IPS DF 6.9 (cell line): ENCODE results near the gene ATXN7.

Source experiments
- DNase-seq: peaks from one replicate; pipeline ENCODE4 v3.0.0-alpha.2; 2013; ENCODE audit warnings: low read depth, low spot score
- H3K27ac ChIP-seq: one replicate; pipeline ENCODE4 v1.5.1; 2013; ENCODE audit warnings: low read length, control low read depth
- H3K27me3 ChIP-seq: 2 replicates; pipeline ENCODE4 v1.6.1; 2013; ENCODE audit warnings: mild to moderate bottlenecking, low read length; ENCODE audit not compliant: control insufficient read depth, insufficient read depth
- H3K36me3 ChIP-seq: 2 replicates; pipeline ENCODE4 v1.6.1; 2013; ENCODE audit warnings: low read length; ENCODE audit not compliant: control insufficient read depth, insufficient read depth
- H3K4me1 ChIP-seq: 2 replicates; pipeline ENCODE4 v1.6.1; 2013; ENCODE audit warnings: low read length; ENCODE audit not compliant: control insufficient read depth, insufficient read depth
- H3K4me3 ChIP-seq: 2 replicates; pipeline ENCODE4 v1.5.1; 2013; ENCODE audit warnings: mild to moderate bottlenecking, low read length
- H3K9me3 ChIP-seq: 2 replicates; pipeline ENCODE4 v1.6.1; 2013; ENCODE audit warnings: low read length, inconsistent platforms; ENCODE audit not compliant: control insufficient read depth, insufficient read depth
- WGBS: extraction: QIAGEN DNeasy Blood & Tissue Kit; methylation state at CpG from one replicate; pipeline ENCODE4 v1.1.7; 2013; ENCODE audit warnings: mixed read lengths, missing lambda C conversion rate; ENCODE audit not compliant: insufficient read length, insufficient coverage; 5-methylcytosine and 5-hydroxymethylcytosine counted together

The ATXN7 gene

DNA sequence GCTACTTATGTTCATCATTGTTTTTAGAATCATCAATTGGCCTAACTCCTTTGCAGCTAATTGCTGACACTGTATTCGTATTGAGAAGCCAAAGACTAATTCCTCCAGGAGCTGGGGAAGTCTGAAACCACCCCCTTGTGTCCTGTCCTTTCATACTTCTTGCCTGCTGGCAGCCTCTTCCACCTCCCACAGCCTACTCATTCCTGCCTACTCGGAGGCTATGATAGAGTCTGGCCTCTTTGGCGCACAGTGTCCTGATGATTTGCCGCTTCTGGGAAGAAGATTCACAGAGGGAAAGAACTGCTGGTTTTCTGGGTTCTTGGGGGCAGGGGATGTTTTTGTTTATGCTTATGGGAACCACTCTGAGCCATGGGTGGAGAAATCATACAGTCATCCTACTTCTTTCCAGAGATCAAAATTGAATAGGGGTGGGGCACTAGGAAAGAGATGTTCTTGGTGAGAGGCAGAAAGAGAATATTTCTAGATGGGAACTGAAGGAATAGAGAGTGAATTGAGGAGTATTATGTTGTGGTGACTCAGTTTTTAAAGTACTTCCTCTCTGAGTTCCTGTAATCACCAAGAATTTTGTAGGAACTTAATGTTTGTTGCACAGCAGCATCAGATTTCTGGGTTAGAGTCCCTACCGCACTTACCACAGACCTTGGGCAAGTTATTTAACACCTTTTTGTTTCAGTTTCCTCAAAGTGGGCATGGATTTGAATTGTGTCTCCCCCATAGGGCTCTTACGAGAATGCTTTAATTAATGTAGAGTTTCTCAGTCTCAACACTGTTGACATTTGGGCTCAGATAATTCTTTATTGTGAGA is 70.6 kb downstream of the ATXN7 start:
- Histone ChIP-seq H3K27me3 (no peaks in the 10 kb centered on the region), H3K27ac (no peak overlapping the region), H3K4me1 (no peaks in the 10 kb centered on the region), H3K9me3 (no peaks in the 10 kb centered on the region), H3K4me3 (no peak overlapping the region), H3K36me3 (no peaks in the 10 kb centered on the region)
- no CpG with 5 or more reads among the region's 6 CpGs for WGBS
- no peak for DNase-seq

DNA sequence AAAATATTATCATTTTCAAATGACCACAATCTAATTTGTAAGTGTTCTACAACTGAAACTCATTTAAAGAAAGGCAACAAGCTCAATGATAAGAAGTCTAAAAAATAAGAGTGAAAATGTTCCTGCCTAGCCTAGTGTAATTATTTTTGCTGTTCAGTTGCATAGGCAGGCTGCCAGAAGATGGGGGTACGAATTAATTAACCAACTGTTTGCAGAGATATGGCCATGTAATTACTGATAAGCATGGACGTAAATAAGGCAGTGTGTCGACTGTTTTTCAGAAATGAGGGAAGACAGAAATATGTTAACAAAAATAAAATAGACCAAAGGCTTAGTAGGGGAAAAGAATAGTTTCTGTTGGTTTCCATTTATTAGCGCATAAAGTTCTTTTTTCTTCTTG is 73.3 kb downstream of the ATXN7 start:
- Histone ChIP-seq H3K36me3 (no peaks in the 10 kb centered on the region), H3K4me1 (no peaks in the 10 kb centered on the region), H3K4me3 (no peak overlapping the region), H3K27me3 (no peaks in the 10 kb centered on the region), H3K27ac (no peak overlapping the region), H3K9me3 (no peaks in the 10 kb centered on the region)
- no peak for DNase-seq
- WGBS: no CpG with 5 or more reads among the region's 4 CpGs

DNA sequence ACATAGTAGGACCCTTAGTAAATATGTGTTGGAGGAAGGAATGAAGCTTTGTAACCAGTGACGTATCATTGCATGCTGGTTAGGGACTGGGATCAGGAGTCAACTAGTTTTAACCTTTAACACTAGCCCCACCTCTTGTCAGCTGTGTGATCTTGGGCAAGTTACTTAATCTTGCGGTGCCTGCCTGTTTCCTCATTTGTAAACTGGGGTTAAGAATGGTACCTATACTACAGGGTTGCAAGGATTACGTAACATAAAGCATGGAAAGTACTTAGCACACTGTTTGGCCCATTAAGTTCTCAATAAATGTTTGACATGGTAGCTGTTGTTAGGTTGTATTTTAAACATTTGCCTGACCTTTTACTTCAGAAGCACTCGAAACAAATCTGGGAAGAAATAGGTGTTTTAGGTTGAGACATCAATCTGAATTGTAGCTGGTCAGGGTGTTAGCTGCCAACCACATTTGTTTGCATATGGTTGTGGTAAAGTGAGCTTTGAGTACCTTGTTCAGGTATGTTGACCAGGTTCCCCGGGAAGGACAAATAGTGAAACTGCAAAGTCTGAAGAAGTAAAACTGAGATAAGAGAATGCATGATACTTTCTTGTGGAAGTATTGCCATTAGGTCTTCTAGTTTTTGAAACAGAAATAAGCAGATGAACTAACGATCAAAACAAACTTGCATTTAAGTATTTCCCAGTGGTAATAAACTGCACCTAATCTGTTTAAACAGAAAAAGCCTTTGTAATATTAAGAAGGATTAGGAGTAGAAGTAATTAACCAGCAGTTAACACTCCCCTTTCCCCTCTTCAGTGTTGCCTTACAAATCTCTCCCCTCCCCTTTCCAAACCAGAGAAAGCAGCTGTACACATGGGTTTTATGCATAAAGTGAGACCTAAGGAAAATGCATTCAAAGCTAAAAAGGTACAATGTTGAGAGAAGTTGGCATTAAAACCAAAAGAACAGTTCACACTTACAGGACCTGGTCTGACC is 74.3 kb downstream of the ATXN7 start:
- WGBS: no CpG with 5 or more reads among the region's 6 CpGs
- Histone ChIP-seq H3K36me3 (no peaks in the 10 kb centered on the region), H3K9me3 (no peaks in the 10 kb centered on the region), H3K27ac (no peak overlapping the region), H3K27me3 (no peaks in the 10 kb centered on the region), H3K4me1 (no peaks in the 10 kb centered on the region), H3K4me3 (no peak overlapping the region)
- no peak for DNase-seq

DNA sequence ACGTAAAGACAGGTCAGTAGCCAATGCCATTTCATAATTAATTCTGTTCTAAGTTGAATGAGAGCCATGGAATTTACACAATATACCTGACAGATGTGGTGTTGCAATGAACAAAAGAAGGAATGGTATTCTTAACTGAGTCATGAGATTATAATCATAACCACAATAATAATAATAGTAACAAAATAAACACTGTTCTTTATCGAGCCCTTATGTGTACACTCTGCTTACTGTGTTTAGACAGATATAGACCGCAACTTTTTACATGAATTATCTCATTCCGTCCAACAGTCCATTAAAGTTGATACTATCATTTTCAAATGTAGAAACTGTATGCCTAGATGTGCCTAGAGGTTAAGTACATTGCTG is 76.7 kb downstream of the ATXN7 start:
- Histone ChIP-seq H3K36me3 (no peaks in the 10 kb centered on the region), H3K27ac (no peak overlapping the region), H3K4me1 (no peaks in the 10 kb centered on the region), H3K9me3 (no peaks in the 10 kb centered on the region), H3K4me3 (no peak overlapping the region), H3K27me3 (no peaks in the 10 kb centered on the region)
- WGBS: no CpG with 5 or more reads among the region's 4 CpGs
- no peak for DNase-seq

DNA sequence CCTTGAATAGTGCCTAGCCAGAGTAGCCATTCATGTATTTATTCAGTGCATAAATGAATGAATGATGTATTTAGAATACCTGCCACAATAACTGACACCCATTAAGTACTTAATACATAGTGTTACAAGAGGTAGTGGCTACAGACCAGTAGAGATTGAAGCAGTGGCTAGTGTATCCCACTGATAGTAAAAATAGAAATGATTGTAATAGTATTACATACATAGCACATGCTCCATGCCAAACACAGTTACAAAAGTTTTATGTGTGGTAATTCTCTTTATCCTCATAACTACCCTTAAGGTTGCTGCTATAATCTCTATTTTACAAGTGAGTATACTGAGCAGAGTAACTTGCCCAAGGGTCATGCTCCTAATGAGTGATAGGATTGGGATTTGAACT is 78.9 kb downstream of the ATXN7 start:
- Histone ChIP-seq H3K27me3 (no peaks in the 10 kb centered on the region), H3K4me1 (no peaks in the 10 kb centered on the region), H3K9me3 (no peaks in the 10 kb centered on the region), H3K36me3 (no peaks in the 10 kb centered on the region), H3K27ac (no peak overlapping the region), H3K4me3 (no peak overlapping the region)
- DNase-seq: no peak

DNA sequence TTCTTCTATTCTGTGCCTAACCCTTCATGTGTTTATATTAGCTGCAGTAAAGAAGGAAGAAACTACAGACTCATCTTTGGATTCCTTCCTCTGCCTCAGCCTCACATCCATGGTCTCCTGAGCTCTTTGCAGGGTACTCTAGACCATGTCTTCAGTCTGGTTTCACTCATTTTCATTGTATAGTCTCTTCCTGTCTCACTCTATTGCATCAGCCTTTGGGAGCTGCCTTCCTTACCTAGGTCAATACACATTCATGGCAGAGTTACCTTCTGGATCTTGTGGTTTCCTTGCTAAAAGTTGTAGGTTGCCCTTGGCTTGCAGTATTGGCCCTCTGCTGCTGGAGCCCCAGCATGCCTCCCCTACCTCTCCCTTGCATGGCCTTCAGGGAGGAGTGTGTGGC is 80.0 kb downstream of the ATXN7 start:
- Histone ChIP-seq H3K4me1 (no peaks in the 10 kb centered on the region), H3K9me3 (no peaks in the 10 kb centered on the region), H3K27ac (no peak overlapping the region), H3K4me3 (no peak overlapping the region), H3K36me3 (no peaks in the 10 kb centered on the region), H3K27me3 (no peaks in the 10 kb centered on the region)
- no peak for DNase-seq

DNA sequence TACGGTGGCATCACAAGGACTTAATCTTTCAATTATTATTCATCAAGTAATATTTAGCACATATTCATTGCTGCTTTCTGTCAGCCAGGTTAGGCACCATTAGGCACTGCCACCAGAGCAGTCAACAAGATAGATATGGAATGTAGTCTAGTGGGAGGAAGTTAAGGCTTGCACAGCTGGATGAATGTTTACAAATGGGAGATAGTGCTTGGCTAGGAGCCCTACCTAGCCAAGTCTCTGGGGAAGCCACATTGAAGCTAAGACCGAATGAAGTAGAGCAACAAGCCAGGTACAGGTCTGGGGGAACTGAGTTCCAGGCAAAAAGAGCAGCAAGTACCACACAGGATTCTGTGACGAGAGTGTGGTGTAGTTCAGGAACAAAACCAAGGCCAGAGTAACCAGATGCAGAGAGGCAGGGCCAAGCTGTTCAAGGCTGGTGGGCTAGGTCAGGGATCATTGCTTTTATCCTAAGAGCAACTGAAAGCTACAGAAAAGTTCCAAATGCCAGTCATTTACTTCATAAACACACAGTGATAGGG is 82.0 kb downstream of the ATXN7 start:
- no peak overlapping the region for H3K27ac ChIP-seq
- no peaks in the 10 kb centered on the region for H3K9me3 ChIP-seq
- no peaks in the 10 kb centered on the region for H3K27me3 ChIP-seq
- H3K4me3 ChIP-seq: no peak overlapping the region
- WGBS: no CpG with 5 or more reads among the region's 3 CpGs
- H3K4me1 ChIP-seq: no peaks in the 10 kb centered on the region
- no peaks in the 10 kb centered on the region for H3K36me3 ChIP-seq
- DNase-seq: no peak

DNA sequence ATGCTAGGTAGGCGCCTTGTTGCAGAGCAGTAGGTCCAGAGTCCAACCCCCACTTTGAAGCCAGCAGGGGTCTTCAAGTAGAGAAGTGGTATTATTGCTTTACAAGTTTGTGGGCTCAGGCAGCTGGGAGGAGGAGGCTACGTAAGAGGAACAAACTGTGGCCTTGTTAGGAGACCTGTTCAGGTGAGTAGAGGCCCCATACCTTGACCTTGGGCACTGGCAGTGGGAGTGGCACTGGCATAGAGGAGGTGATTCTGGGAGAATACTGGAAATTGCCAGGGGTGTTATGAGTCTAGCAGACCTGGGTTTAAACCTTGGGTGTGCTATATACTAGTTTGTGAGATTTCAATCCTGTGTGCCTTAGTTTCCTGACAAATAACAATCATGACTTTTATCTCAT is 83.1 kb downstream of the ATXN7 start:
- Histone ChIP-seq H3K9me3 (no peaks in the 10 kb centered on the region), H3K36me3 (no peaks in the 10 kb centered on the region), H3K27ac (no peak overlapping the region), H3K27me3 (no peaks in the 10 kb centered on the region), H3K4me1 (no peaks in the 10 kb centered on the region; the same call in 1 of the 2 replicates), H3K4me3 (no peak overlapping the region)
- WGBS: no CpG with 5 or more reads among the region's 2 CpGs
- no peak for DNase-seq

DNA sequence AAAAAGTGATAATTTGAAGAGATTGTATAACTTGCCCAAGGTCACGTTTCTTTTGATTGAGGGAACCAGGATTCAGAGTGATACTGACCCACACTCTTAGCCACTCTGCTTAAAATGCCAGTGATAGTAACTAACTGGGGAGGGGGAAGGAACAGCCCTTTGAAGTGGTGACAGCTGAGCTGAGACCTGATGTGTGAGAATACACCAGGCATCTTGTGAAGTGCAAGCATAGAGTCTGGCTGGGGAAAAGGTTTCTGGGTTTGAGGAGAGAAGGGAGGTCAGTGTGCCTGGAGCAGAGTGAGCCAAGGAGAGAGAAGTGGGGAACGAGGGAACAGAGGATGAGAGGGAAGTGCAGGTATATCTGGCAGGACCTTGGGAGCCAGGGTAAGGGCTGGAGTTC is 83.9 kb downstream of the ATXN7 start:
- WGBS: no CpG with 5 or more reads among the region's 2 CpGs
- H3K27me3 ChIP-seq: no peaks in the 10 kb centered on the region
- no peaks in the 10 kb centered on the region for H3K36me3 ChIP-seq

DNA sequence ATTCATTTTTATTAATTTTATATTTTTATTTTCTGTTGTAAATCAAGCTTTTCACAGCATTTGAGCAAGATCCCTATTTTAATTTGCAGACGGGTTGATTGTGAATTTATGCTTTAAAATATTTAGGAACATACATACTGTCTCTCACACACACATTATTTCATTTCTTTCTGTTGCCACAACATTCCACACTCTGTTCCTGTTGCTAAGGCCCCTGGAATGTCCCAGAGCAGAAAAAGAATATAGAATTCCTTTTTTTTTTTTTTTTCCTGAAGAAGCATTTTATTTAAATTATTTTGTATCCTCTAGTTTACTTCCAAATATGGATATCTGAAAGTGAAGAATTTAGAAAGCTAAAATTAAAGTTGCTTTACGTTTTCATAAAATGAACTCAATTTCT is 85.3 kb downstream of the ATXN7 start:
- H3K36me3 ChIP-seq: no peaks in the 10 kb centered on the region
- no peak for DNase-seq
- no peaks in the 10 kb centered on the region for H3K27me3 ChIP-seq
- no CpG with 5 or more reads among the region's 2 CpGs for WGBS
- no peak overlapping the region for H3K27ac ChIP-seq
- H3K4me3 ChIP-seq: no peak overlapping the region
- H3K4me1 ChIP-seq: peaks cover 1% of the 10 kb centered on the region; the same call in 1 of the 2 replicates
- no peaks in the 10 kb centered on the region for H3K9me3 ChIP-seq

More for the DNA sequence above, 83.9 kb downstream of the ATXN7 start:
- no peak for DNase-seq
- Histone ChIP-seq H3K27ac (no peak overlapping the region), H3K9me3 (no peaks in the 10 kb centered on the region), H3K4me3 (no peak overlapping the region), H3K4me1 (no peaks in the 10 kb centered on the region; the same call in 1 of the 2 replicates)
